GM12892 (cell line): ENCODE results near the gene FBXL17.

Source experiments
- POLR2A ChIP-seq: IDR thresholded peaks from 2 replicates; pipeline ENCODE4 v1.6.1; 2011; ENCODE audit warnings: low read depth, low read length, control low read depth
- POLR2AphosphoS5 ChIP-seq: IDR thresholded peaks from 2 replicates; pipeline ENCODE4 v1.6.1; 2011; ENCODE audit warnings: low read depth, low read length, control low read depth

GRCh38 chr5:108124596-108124995 is 257.3 kb downstream of the FBXL17 start:
- TF ChIP-seq POLR2A (no peak), POLR2AphosphoS5 (no peak)
